H9 (cell line): ENCODE measurements around the gene NEBL. TPM values are rescaled to one million over a fixed set of nuclear protein-coding genes. Genes with fewer than 3 reads are reported as not detected.

Experiments used
- DNase-seq: peaks from one replicate; pipeline ENCODE4 v3.0.0-alpha.2; 2017
- H2AFZ ChIP-seq: one replicate; pipeline ENCODE4 v1.6.1; 2013; ENCODE audit warnings: mild to moderate bottlenecking, low read length, control low read depth, moderate library complexity
- H2AK5ac ChIP-seq: 2 replicates; pipeline ENCODE4 v1.6.1; 2013; ENCODE audit warnings: low read length, control low read depth, mixed read lengths; ENCODE audit not compliant: insufficient read length
- H2BK120ac ChIP-seq: one replicate; pipeline ENCODE4 v1.6.1; 2013; ENCODE audit warnings: low read depth, mild to moderate bottlenecking, low read length, control low read depth, inconsistent platforms; ENCODE audit not compliant: poor library complexity, severe bottlenecking
- H2BK12ac ChIP-seq: 2 replicates; pipeline ENCODE4 v1.6.1; 2013; ENCODE audit warnings: low read length, control low read depth, mixed read lengths, low read depth; ENCODE audit not compliant: insufficient read length
- H2BK15ac ChIP-seq: 2 replicates; pipeline ENCODE4 v1.6.1; 2013; ENCODE audit warnings: low read depth, low read length, control low read depth
- H2BK20ac ChIP-seq: one replicate; pipeline ENCODE4 v1.6.1; 2013; ENCODE audit warnings: low read depth, mild to moderate bottlenecking, low read length, control low read depth, inconsistent platforms; ENCODE audit not compliant: poor library complexity, severe bottlenecking
- H2BK5ac ChIP-seq: 2 replicates; pipeline ENCODE4 v1.6.1; 2013; ENCODE audit warnings: low read length, control low read depth, mixed read lengths; ENCODE audit not compliant: insufficient read length
- H3K14ac ChIP-seq: 2 replicates; pipeline ENCODE4 v1.6.1; 2013; ENCODE audit warnings: low read length, control low read depth; ENCODE audit not compliant: insufficient read depth
- H3K18ac ChIP-seq: 2 replicates; pipeline ENCODE4 v1.6.1; 2013; ENCODE audit warnings: low read depth, mild to moderate bottlenecking, mixed read lengths, low read length, control low read depth; ENCODE audit not compliant: insufficient read length
- H3K23ac ChIP-seq: 2 replicates; pipeline ENCODE4 v1.6.1; 2013; ENCODE audit warnings: low read length, control low read depth, mixed read lengths, low read depth; ENCODE audit not compliant: insufficient read length
- H3K23me2 ChIP-seq: 2 replicates; pipeline ENCODE4 v1.6.1; 2013; ENCODE audit warnings: low read depth, mild to moderate bottlenecking, mixed read lengths, low read length, control low read depth; ENCODE audit not compliant: insufficient read length, poor library complexity, severe bottlenecking
- H3K27ac ChIP-seq: 2 replicates; pipeline ENCODE4 v1.5.1; 2013; ENCODE audit warnings: low read length, control low read depth, mixed read lengths, low read depth; ENCODE audit not compliant: insufficient read length
- H3K27me3 ChIP-seq: 2 replicates; pipeline ENCODE4 v1.6.1; 2013; ENCODE audit warnings: low read length, control low read depth, inconsistent platforms; ENCODE audit not compliant: insufficient read depth
- H3K4ac ChIP-seq: 2 replicates; pipeline ENCODE4 v1.6.1; 2013; ENCODE audit warnings: low read depth, mild to moderate bottlenecking, control low read depth, inconsistent platforms, low read length, moderate library complexity
- H3K4me1 ChIP-seq: 2 replicates; pipeline ENCODE4 v1.6.1; 2013; ENCODE audit warnings: low read length, control low read depth, inconsistent platforms; ENCODE audit not compliant: insufficient read depth
- H3K4me2 ChIP-seq: 2 replicates; pipeline ENCODE4 v1.6.1; 2013; ENCODE audit warnings: low read length, control low read depth, mixed read lengths; ENCODE audit not compliant: insufficient read length, insufficient read depth
- H3K56ac ChIP-seq: 2 replicates; pipeline ENCODE4 v1.6.1; 2013; ENCODE audit warnings: low read depth, mild to moderate bottlenecking, mixed read lengths, low read length, control low read depth; ENCODE audit not compliant: insufficient read length
- H3K79me1 ChIP-seq: 2 replicates; pipeline ENCODE4 v1.6.1; 2013; ENCODE audit warnings: low read depth, mild to moderate bottlenecking, moderate library complexity, low read length, control low read depth, inconsistent platforms; ENCODE audit not compliant: insufficient read depth, poor library complexity, severe bottlenecking
- H3K79me2 ChIP-seq: 2 replicates; pipeline ENCODE4 v1.6.1; 2013; ENCODE audit warnings: low read length, control low read depth, inconsistent platforms; ENCODE audit not compliant: insufficient read depth
- H3K9ac ChIP-seq: 2 replicates; pipeline ENCODE4 v1.6.1; 2013; ENCODE audit warnings: low read length, control low read depth, mixed read lengths; ENCODE audit not compliant: insufficient read length; ENCODE audit errors: extremely low read depth
- H3K9me3 ChIP-seq: one replicate; pipeline ENCODE4 v1.6.1; 2013; ENCODE audit warnings: low read depth, low read length, inconsistent platforms; ENCODE audit not compliant: control insufficient read depth
- H3T11ph ChIP-seq: one replicate; pipeline ENCODE4 v1.6.1; 2013; ENCODE audit warnings: mild to moderate bottlenecking, low read length, control low read depth, inconsistent platforms
- H4K20me1 ChIP-seq: one replicate; pipeline ENCODE4 v1.6.1; 2013; ENCODE audit not compliant: control insufficient read depth, insufficient read length, insufficient read depth
- H4K5ac ChIP-seq: 2 replicates; pipeline ENCODE4 v1.6.1; 2013; ENCODE audit warnings: low read depth, mild to moderate bottlenecking, mixed read lengths, low read length, control low read depth; ENCODE audit not compliant: insufficient read length
- H4K8ac ChIP-seq: replicated peaks from 2 replicates; pipeline ENCODE4 v1.6.1; 2013; ENCODE audit warnings: low read length, control low read depth, mixed read lengths, low read depth; ENCODE audit not compliant: insufficient read length
- H4K91ac ChIP-seq: 2 replicates; pipeline ENCODE4 v1.6.1; 2013; ENCODE audit warnings: low read depth, mild to moderate bottlenecking, moderate library complexity, mixed read lengths, low read length, control low read depth; ENCODE audit not compliant: insufficient read length
- H3K27ac Mint-ChIP-seq, 3 experiments: 2 replicates in 2 of 3; 3 replicates in 1 of 3; pipeline ENCODE4 v1.8.0; 2020 to 2021; ENCODE audit warnings: mixed read lengths in 3 of 3, mild to moderate bottlenecking in 1 of 3, moderate library complexity in 1 of 3
- H3K27me3 Mint-ChIP-seq: 2 replicates; pipeline ENCODE4 v1.8.0; 2021; ENCODE audit warnings: low read depth, mild to moderate bottlenecking, moderate library complexity, mixed read lengths
- H3K36me3 Mint-ChIP-seq, 3 experiments: 2 replicates in 2 of 3; 3 replicates in 1 of 3; pipeline ENCODE4 v1.8.0; 2020 to 2021; ENCODE audit warnings: low read depth in 3 of 3, mixed read lengths in 3 of 3; ENCODE audit not compliant: insufficient read depth in 1 of 3
- H3K4me1 Mint-ChIP-seq, 2 experiments: 2 replicates each; pipeline ENCODE4 v1.8.0; 2020; ENCODE audit warnings: mixed read lengths in 2 of 2
- H3K4me3 Mint-ChIP-seq, 2 experiments: 2 replicates in 1 of 2; 3 replicates in 1 of 2; pipeline ENCODE4 v1.8.0; 2020 to 2021; ENCODE audit warnings: mild to moderate bottlenecking in 2 of 2, mixed read lengths in 2 of 2, moderate library complexity in 1 of 2
- H3K9me3 Mint-ChIP-seq, 2 experiments: 2 replicates in 1 of 2; 3 replicates in 1 of 2; pipeline ENCODE4 v1.8.0; 2020; ENCODE audit warnings: mild to moderate bottlenecking in 2 of 2, mixed read lengths in 2 of 2, moderate library complexity in 1 of 2
- CTCF ChIP-seq: fragments of 200-600 bp; sonication (generic); conservative IDR thresholded peaks from 3 replicates; pipeline ENCODE4 v1.8.0; 2021; ENCODE audit warnings: antibody characterized with exemption, mild to moderate bottlenecking
- WGBS: extraction: QIAGEN DNeasy Blood & Tissue Kit; methylation state at CpG from one replicate; pipeline ENCODE4 v1.1.7; 2013; ENCODE audit warnings: missing lambda C conversion rate, low lambda C conversion rate, mixed read lengths; ENCODE audit not compliant: insufficient read length; ENCODE audit errors: extremely low coverage; 5-methylcytosine and 5-hydroxymethylcytosine counted together
- total RNA-seq: library from RNA; stranded (reverse); gene quantifications from 2 replicates; pipeline ENCODE4 v1.2.1, GENCODE V29; 2021

NEBL gene
- total RNA-seq, 1 experiment from 2014 or later: 20.9 TPM

- Mint-ChIP-seq H3K27ac (no peak overlapping the region), H3K4me3 (no peak overlapping the region), H3K36me3 (no peaks in the 10 kb centered on the region), H3K9me3 (no peaks in the 10 kb centered on the region), H3K4me1 (no peaks in the 10 kb centered on the region), H3K27me3 (no peaks in the 10 kb centered on the region)
- no peaks in the 10 kb centered on the region for H4K20me1 ChIP-seq
- H3K79me1 ChIP-seq: no peaks in the 10 kb centered on the region
- H2BK12ac ChIP-seq: no peak overlapping the region
- no peak overlapping the region for H3K4ac ChIP-seq
- H3K14ac ChIP-seq: no peak overlapping the region
- no peak overlapping the region for H4K8ac ChIP-seq
- H3K23ac ChIP-seq: no peak overlapping the region
- no peak overlapping the region for H3K18ac ChIP-seq
- H3K9me3 ChIP-seq: no peaks in the 10 kb centered on the region
- H2AK5ac ChIP-seq: no peak overlapping the region
- no peak overlapping the region for H4K5ac ChIP-seq
- no peak for TF ChIP-seq CTCF
- H2BK20ac ChIP-seq: no peak overlapping the region
- no peak overlapping the region for H3K56ac ChIP-seq
- H3K9ac ChIP-seq: no peak overlapping the region
- no peaks in the 10 kb centered on the region for H3K27me3 ChIP-seq
- no CpG with 5 or more reads among the region's 2 CpGs for WGBS
- no peak overlapping the region for H2BK5ac ChIP-seq
- no peak overlapping the region for H4K91ac ChIP-seq
- DNase-seq: no peak
- no peaks in the 10 kb centered on the region for H3K4me1 ChIP-seq
- H2AFZ ChIP-seq: no peak overlapping the region
- no peak overlapping the region for H2BK120ac ChIP-seq
- H3K27ac ChIP-seq: no peak overlapping the region
- no peak overlapping the region for H3K4me2 ChIP-seq
- no peaks in the 10 kb centered on the region for H3K23me2 ChIP-seq
- no peak overlapping the region for H2BK15ac ChIP-seq
- H3K79me2 ChIP-seq: no peaks in the 10 kb centered on the region
- no peak overlapping the region for H3T11ph ChIP-seq
Observed at GRCh38 chr10:20920061-20920460, 22.9 kb upstream of the NEBL start.
